WTC11 (cell line): ENCODE measurements around the gene CCDC158. TPM values are rescaled to one million over a fixed set of nuclear protein-coding genes. Genes with fewer than 3 reads are reported as not detected.

Experiments used
- ATAC-seq: fragments of 200-7000 bp; cut with Tn5 transposase; 2 replicates; pipeline ENCODE4 v1.10.0; 2021; ENCODE audit warnings: mild to moderate bottlenecking, moderate library complexity
- CTCF ChIA-PET: fragments of 300-600 bp; sonication (Branson Sonifier 250); formaldehyde crosslinking; loops from one replicate; lab custom pipeline; 2021; ENCODE audit warnings: antibody characterized with exemption; lab: Charles Lee
- POLR2A ChIA-PET: fragments of 350-600 bp; sonication (Branson Sonifier 250); formaldehyde crosslinking; loops from one replicate; lab custom pipeline; 2021; ENCODE audit warnings: antibody characterized with exemption; lab: Charles Lee
- DNase-seq: peaks from one replicate; pipeline ENCODE4 v3.0.0; 2021; ENCODE audit warnings: low spot score
- H3K27ac Mint-ChIP-seq: 2 replicates; pipeline ENCODE4 v1.8.0; 2021; ENCODE audit warnings: mixed read lengths
- H3K27me3 Mint-ChIP-seq: 2 replicates; pipeline ENCODE4 v1.8.0; 2021; ENCODE audit warnings: low read depth, mild to moderate bottlenecking, moderate library complexity, mixed read lengths
- H3K36me3 Mint-ChIP-seq: 2 replicates; pipeline ENCODE4 v1.8.0; 2021; ENCODE audit warnings: mixed read lengths
- H3K4me1 Mint-ChIP-seq: 2 replicates; pipeline ENCODE4 v1.8.0; 2022; ENCODE audit warnings: mixed read lengths
- H3K4me3 Mint-ChIP-seq: 2 replicates; pipeline ENCODE4 v1.8.0; 2021; ENCODE audit warnings: mild to moderate bottlenecking, moderate library complexity, mixed read lengths
- H3K9me3 Mint-ChIP-seq: 2 replicates; pipeline ENCODE4 v1.8.0; 2021; ENCODE audit warnings: mixed read lengths
- ATF2 ChIP-seq: sonication (generic); formaldehyde crosslinking; IDR thresholded peaks from 2 replicates; pipeline ENCODE4 v1.8.1; 2022; ENCODE audit warnings: low read depth, missing genetic modification reagents, borderline replicate concordance
- CBFB ChIP-seq: sonication (generic); formaldehyde crosslinking; IDR thresholded peaks from 2 replicates; pipeline ENCODE4 v1.8.1; 2022; ENCODE audit warnings: mild to moderate bottlenecking, low read depth, missing genetic modification reagents
- CREM ChIP-seq: sonication (generic); formaldehyde crosslinking; IDR thresholded peaks from 2 replicates; pipeline ENCODE4 v1.8.1; 2022; ENCODE audit warnings: mild to moderate bottlenecking, missing genetic modification reagents, moderate library complexity
- E2F4 ChIP-seq: sonication (generic); formaldehyde crosslinking; IDR thresholded peaks from 2 replicates; pipeline ENCODE4 v1.8.1; 2022; ENCODE audit warnings: low read depth, mild to moderate bottlenecking, moderate library complexity, missing genetic modification reagents, borderline replicate concordance
- ETV6 ChIP-seq: sonication (generic); formaldehyde crosslinking; IDR thresholded peaks from 2 replicates; pipeline ENCODE4 v1.8.1; 2022; ENCODE audit warnings: mild to moderate bottlenecking, missing genetic modification reagents
- FOXK1 ChIP-seq: sonication (generic); formaldehyde crosslinking; IDR thresholded peaks from 2 replicates; pipeline ENCODE4 v1.8.0; 2022; ENCODE audit warnings: mild to moderate bottlenecking, moderate library complexity, missing genetic modification reagents
- FOXP1 ChIP-seq: sonication (generic); formaldehyde crosslinking; IDR thresholded peaks from 2 replicates; pipeline ENCODE4 v1.8.0; 2022; ENCODE audit warnings: missing genetic modification reagents, mild to moderate bottlenecking, moderate library complexity, borderline replicate concordance
- FOXP4 ChIP-seq: sonication (generic); formaldehyde crosslinking; IDR thresholded peaks from 2 replicates; pipeline ENCODE4 v1.8.0; 2022; ENCODE audit warnings: mild to moderate bottlenecking, missing genetic modification reagents
- GABPB1 ChIP-seq: sonication (generic); formaldehyde crosslinking; IDR thresholded peaks from 2 replicates; pipeline ENCODE4 v1.8.1; 2023; ENCODE audit warnings: mild to moderate bottlenecking, missing genetic modification reagents
- HMGXB4 ChIP-seq: sonication (generic); formaldehyde crosslinking; IDR thresholded peaks from 2 replicates; pipeline ENCODE4 v1.8.1; 2023; ENCODE audit warnings: mild to moderate bottlenecking, moderate library complexity, missing genetic modification reagents
- IRF1 ChIP-seq: sonication (generic); formaldehyde crosslinking; IDR thresholded peaks from 2 replicates; pipeline ENCODE4 v1.8.0; 2023; ENCODE audit warnings: missing genetic modification reagents
- MAX ChIP-seq: sonication (generic); formaldehyde crosslinking; IDR thresholded peaks from 2 replicates; pipeline ENCODE4 v1.8.0; 2022; ENCODE audit warnings: mild to moderate bottlenecking, missing genetic modification reagents
- MYBL2 ChIP-seq: sonication (generic); formaldehyde crosslinking; IDR thresholded peaks from 2 replicates; pipeline ENCODE4 v1.8.1; 2023; ENCODE audit warnings: mild to moderate bottlenecking, moderate library complexity, missing genetic modification reagents
- NFE2L1 ChIP-seq: sonication (generic); formaldehyde crosslinking; IDR thresholded peaks from 2 replicates; pipeline ENCODE4 v1.8.1; 2023; ENCODE audit warnings: missing genetic modification reagents
- PRDM15 ChIP-seq: sonication (generic); formaldehyde crosslinking; IDR thresholded peaks from 2 replicates; pipeline ENCODE4 v1.8.0; 2022; ENCODE audit warnings: missing genetic modification reagents
- SMAD3 ChIP-seq: sonication (generic); formaldehyde crosslinking; IDR thresholded peaks from 2 replicates; pipeline ENCODE4 v1.8.0; 2022; ENCODE audit warnings: missing genetic modification reagents, mild to moderate bottlenecking, borderline replicate concordance
- SMAD4 ChIP-seq: sonication (generic); formaldehyde crosslinking; IDR thresholded peaks from 2 replicates; pipeline ENCODE4 v1.8.0; 2022; ENCODE audit warnings: mild to moderate bottlenecking, missing genetic modification reagents
- SP1 ChIP-seq: sonication (generic); formaldehyde crosslinking; conservative IDR thresholded peaks from 2 replicates; pipeline ENCODE4 v1.8.1; 2022; ENCODE audit warnings: missing genetic modification reagents
- TEAD4 ChIP-seq: sonication (generic); formaldehyde crosslinking; IDR thresholded peaks from 2 replicates; pipeline ENCODE4 v1.8.0; 2022; ENCODE audit warnings: mild to moderate bottlenecking, missing genetic modification reagents
- ZBTB21 ChIP-seq: sonication (generic); formaldehyde crosslinking; IDR thresholded peaks from 2 replicates; pipeline ENCODE4 v1.8.1; 2023; ENCODE audit warnings: mild to moderate bottlenecking, missing genetic modification reagents, borderline replicate concordance
- ZNF232 ChIP-seq: sonication (generic); formaldehyde crosslinking; IDR thresholded peaks from 2 replicates; pipeline ENCODE4 v1.8.0; 2022; ENCODE audit warnings: mild to moderate bottlenecking, missing genetic modification reagents
- total RNA-seq: library from RNA; stranded (reverse); gene quantifications from 3 replicates; pipeline ENCODE4 v1.2.3, GENCODE V29; 2021

Gene CCDC158
- total RNA-seq, 1 experiment from 2014 or later = 0.15 TPM

GRCh38 chr4:76305971-76306881, 114.7 kb downstream of the CCDC158 start, which contains the start of gene STBD1:
Gene STBD1 (plus strand): TSS chr4:76306733. CDS start chr4:76306770, 37 bp downstream.
- peaks cover 33% of the 10 kb centered on the region for H3K27me3 Mint-ChIP-seq
- ATAC-seq (peak; percentile 85), DNase-seq (peak; percentile 83)
- POLR2A ChIA-PET = interaction anchor here (0.6 to 1.3 kb wide), 5 partner anchors 28 to 756 kb away, joined by 3 to 4 read pairs (median 3); partner anchors contain the start of gene SCARB2
- peak; percentile 91 for TF ChIP-seq ETV6
- TF ChIP-seq GABPB1 (CRISPR knock-in tag) = peak; percentile 52
- TF ChIP-seq SMAD3 (CRISPR knock-in tag) = 0 out of 2 replicates have a peak, but pooled peaks have one; percentile 53
- TF ChIP-seq CREM (CRISPR knock-in tag) = 0 out of 2 replicates have a peak, but pooled peaks have one; percentile 15
- 0 out of 2 replicates have a peak, but pooled peaks have one; percentile 6 for TF ChIP-seq PRDM15 (CRISPR knock-in tag)
- TF ChIP-seq ZBTB21 = no peak
- TF ChIP-seq MYBL2 (CRISPR knock-in tag) = 0 out of 2 replicates have a peak, but pooled peaks have one; percentile 40
- TF ChIP-seq ATF2 (CRISPR knock-in tag) = no peak
- TF ChIP-seq SP1 (CRISPR knock-in tag) = 0 out of 2 replicates have a peak, but pooled peaks have one; percentile 50
- no peak for TF ChIP-seq NFE2L1 (CRISPR knock-in tag)
- peak; percentile 15; the same call in 1 of the 2 replicates for TF ChIP-seq IRF1 (CRISPR knock-in tag)
- peak; percentile 68; the same call in 1 of the 2 replicates for TF ChIP-seq FOXP1 (CRISPR knock-in tag)
- no peak for TF ChIP-seq TEAD4 (CRISPR knock-in tag)
- no peak for TF ChIP-seq SMAD4
- TF ChIP-seq CBFB (CRISPR knock-in tag) = no peak
- peak; percentile 18; the same call in 1 of the 2 replicates for TF ChIP-seq MAX (CRISPR knock-in tag)
- 0 out of 2 replicates have a peak, but pooled peaks have one; percentile 47 for TF ChIP-seq FOXK1 (CRISPR knock-in tag)
- 0 out of 2 replicates have a peak, but pooled peaks have one; percentile 70 for TF ChIP-seq ZNF232 (CRISPR knock-in tag)
- TF ChIP-seq HMGXB4 (CRISPR knock-in tag) = peak; percentile 89; the same call in 1 of the 2 replicates
- TF ChIP-seq E2F4 (CRISPR knock-in tag) = 0 out of 2 replicates have a peak, but pooled peaks have one; percentile 2
- TF ChIP-seq FOXP4 (CRISPR knock-in tag) = peak; percentile 52; the same call in 1 of the 2 replicates
- peaks cover 7% of the 10 kb centered on the region; the same call in 1 of the 2 replicates for H3K36me3 Mint-ChIP-seq
- H3K9me3 Mint-ChIP-seq = no peaks in the 10 kb centered on the region
- peak within 1 kb of the TSS; percentile 84 for H3K4me3 Mint-ChIP-seq
- peaks cover 12% of the 10 kb centered on the region for H3K4me1 Mint-ChIP-seq
- CTCF ChIA-PET = interaction anchor here (0.6 to 3.0 kb wide), 12 partner anchors 12 to 739 kb away, joined by 3 to 46 read pairs (median 4); no protein-coding TSS in a partner anchor
- H3K27ac Mint-ChIP-seq = no peak within 1 kb of the TSS
